GM18868 (cell line): ENCODE results near the gene SERPINB12.

Experiments
- ATAC-seq: cut with Tn5 transposase; IDR thresholded peaks from one replicate; pipeline ENCODE4 v1.9.1; 2021; ENCODE audit warnings: mild to moderate bottlenecking, moderate library complexity; ENCODE audit not compliant: unreplicated experiment

The SERPINB12 gene

DNA sequence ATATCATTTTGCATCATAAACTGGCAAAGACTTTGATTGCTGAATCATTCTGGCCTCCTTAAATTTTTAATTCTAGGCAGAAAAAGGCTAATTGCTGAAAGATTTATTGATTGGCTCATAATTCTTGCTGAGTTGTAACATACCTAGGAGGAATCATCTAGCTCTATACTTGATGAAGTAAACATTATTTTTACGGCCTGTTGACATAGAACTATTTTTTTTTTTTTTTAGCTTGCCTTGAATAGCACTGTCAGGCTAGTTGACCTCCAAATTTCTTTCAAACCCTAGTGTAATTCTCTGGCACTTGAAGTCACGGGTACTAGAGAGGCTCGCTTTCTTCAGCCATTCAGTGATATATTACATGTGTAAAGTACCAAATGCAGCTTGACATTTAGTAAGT, 2.8 kb downstream of the SERPINB12 start:
- no peak for ATAC-seq

DNA sequence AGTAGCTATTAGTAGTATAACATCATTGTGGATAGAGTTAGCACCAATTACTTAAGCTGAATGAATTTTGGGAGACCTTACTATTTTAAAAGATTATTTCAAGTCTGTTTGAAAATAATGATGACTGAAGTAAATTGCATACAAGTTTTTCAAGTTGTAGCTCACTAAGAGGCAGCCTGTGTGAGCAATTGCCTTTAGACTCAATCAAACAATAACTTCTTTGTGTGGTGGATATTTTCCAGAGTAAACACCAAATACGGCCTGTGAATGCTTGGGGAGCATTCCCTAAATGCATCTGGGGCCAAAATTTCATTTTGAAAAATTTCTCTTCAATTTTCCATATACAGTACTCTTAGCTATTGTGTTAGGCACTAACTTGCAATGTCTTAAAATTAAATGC, 7.9 kb downstream of the SERPINB12 start:
- no peak for ATAC-seq

DNA sequence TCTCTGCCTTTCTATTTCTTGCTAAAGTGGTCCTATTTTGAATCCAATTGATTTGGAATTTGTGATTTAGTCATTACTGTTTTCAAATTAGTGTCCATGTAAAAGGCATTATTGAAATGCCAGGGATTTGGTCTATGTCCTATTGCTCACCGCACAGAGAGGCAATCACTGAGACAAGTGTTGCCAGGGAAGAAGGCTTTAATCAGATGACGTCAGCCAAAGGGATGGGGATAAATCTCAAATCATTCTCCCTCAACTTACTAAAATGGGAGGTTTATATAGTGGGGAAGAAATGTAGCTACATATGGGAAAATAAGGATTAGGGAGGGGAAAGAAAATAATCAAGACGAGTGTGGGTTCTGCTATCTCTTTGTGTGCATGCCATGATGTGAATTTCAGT, 9.6 kb downstream of the SERPINB12 start:
- no peak for ATAC-seq

DNA sequence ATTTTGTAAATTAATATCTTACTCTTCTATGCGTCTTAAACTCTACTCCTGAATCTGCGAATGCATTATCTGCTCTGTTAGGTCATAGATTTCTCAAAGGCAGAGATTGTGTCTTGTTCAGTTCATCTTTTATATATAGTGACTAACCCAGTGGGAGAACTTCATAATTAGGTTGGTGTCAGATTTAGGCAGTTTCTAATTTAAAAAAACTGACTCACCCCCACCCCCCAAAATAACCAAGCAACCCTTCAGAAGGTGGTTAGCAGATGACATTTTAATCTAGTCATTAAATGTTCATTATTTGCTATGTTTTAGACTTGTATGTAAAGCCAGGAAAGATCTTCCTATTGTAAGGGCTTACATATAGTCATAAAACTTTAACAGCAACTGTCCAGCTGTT, 10.4 kb downstream of the SERPINB12 start:
- ATAC-seq, result no peak

- no peak for ATAC-seq
These were observed 10.9 kb downstream of the SERPINB12 start for GRCh38 chr18:63553081-63553480.

GRCh38 chr18:63559567-63560491, 17.7 kb downstream of the SERPINB12 start:
- ATAC-seq, result no peak

DNA sequence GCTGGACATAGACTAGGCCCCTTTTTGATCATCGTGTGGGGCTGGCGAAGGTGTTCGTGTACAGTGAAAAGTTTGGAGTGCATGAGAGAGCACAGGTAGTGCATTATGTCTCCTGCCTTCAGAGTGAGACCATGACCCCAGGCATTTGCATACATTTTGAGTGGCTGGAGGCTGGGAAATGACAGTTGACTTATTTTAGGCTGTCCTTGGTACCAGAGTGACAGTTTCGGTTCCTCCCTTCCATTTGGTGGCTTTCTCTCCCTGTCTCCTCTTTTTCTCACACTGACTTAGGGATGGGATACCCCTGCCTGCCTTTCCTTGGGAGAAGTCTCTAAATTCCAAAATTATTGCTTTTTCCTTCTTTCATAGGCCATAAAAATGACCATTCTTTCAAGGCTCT, 20.1 kb downstream of the SERPINB12 start:
- ATAC-seq, result peak; percentile 79

GRCh38 chr18:63564021-63564420, 21.9 kb downstream of the SERPINB12 start:
- ATAC-seq, result no peak

DNA sequence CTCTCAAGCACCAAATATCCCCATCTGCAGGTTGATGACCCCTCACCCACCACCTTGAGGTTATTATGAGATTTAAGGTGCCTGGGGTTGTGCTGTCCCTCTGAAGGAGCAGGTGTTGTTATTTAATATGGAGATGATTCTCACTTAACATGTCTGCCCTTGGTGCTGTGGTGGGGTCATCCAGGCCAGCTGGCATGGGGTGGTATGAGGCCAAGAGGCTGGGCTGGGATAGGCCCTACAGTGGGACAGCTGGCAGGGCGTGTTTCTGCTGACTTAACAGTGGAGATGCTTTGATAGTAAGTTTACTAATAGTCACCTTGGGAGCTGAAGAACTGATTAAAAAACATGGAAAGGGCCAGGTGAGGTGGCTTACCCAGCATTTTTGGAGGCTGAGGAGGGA, 22.4 kb downstream of the SERPINB12 start:
- ATAC-seq, result no peak

- no peak for ATAC-seq
These were observed 25.1 kb downstream of the SERPINB12 start for GRCh38 chr18:63567276-63567675.

- ATAC-seq, result no peak
These were observed 25.7 kb downstream of the SERPINB12 start for GRCh38 chr18:63567825-63568224.

DNA sequence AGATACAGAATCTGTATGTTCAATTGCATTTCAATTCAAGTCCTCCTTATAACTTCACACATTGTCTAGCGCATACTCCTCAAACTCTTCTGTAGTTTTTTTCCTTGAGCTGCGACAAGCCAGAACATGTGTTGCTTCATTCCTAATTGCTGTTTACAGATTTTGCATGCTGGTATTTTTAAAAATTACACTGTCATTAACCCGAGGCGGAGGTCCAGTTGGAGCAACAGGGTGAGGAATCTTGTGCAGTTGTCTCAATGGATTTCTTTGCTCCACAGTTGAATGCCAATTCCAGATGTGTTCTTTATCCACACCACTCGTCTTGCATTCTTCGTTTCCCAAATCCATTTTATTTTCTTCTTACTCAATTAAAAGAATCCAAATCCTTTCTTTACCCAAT, 28.6 kb downstream of the SERPINB12 start:
- no peak for ATAC-seq

DNA sequence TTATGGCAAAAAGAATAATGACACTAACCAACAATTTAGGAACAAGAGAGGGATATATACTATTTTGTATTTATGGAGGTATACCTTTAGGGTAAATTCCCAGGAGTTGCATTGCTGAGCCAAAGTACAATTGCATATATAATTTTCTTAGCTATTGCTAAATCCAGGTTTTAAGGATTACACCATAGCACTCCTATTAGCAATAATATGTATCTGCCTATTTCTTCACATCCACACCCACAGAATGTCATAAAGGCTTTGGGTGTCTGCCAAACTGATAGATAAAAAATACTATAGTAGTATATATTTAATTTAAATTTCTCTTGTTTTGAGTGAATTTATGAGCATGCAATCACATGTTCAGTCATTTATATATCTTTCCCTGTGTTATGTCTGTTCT, 33.5 kb downstream of the SERPINB12 start:
- no peak for ATAC-seq

- ATAC-seq, result peak; percentile 83
These were observed 36.3 kb downstream of the SERPINB12 start for GRCh38 chr18:63578357-63578958.

DNA sequence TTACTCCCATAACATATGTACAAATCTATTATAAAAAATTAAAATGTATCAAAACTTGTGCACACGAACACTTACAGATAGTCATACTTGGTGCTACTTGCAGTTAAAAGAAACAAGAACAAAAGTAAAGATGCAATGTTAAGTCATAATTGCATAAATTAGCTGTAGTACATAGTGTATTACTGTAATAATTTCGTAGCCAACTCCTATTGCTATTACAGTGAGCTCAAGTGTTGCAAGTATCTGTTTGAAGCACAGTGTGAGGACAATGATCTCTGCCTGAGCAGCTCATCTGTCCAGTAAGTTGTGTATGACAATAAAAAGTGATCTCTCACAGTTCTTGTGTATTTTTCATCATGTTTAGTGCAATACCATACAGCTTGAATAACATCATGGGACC, 37.4 kb downstream of the SERPINB12 start:
- no peak for ATAC-seq

GRCh38 chr18:63585988-63586387, 43.8 kb downstream of the SERPINB12 start:
- no peak for ATAC-seq

DNA sequence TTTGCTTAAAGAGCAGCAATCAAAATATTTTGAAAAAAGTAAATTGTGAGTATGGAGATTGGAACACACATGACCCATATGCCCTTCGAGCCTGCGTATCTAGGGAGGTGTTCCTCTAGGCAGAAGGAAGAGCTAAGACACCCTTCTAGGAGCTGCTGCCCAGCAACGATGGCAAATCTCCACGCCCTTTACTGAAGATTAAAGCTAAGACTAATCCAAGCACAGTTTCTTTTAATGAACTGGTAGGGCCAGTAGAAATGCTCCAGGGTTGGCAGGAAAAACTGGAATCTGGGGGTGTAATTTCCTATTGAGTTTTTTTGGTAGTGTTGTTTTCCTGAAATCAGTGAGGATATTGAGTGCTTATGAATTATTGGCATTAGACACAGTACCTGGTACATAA, 44.3 kb downstream of the SERPINB12 start:
- ATAC-seq, result no peak

DNA sequence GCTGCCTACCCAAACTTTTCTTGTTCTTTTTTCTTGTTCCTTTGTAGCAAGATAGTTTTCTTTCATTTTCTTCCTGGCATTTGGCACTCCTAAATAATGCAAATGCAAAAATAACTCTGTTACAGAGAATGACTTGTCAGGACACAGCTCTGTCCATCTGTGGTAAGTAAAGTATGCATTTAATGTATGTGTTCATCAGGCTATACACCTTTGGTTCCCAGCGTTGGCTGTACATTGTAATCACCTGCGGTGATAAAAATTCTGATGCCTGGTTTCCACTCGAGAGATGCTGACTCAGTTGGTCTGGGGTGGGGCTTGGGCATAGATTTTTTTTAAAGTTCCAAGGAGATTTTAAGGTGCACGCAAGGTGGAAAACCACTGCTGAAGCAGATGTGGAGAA, 44.8 kb downstream of the SERPINB12 start, which contains the start of gene SERPINB13:
SERPINB13 (plus strand) TSS at position 378 of the 400 bp plus-strand sequence. CDS start 1,325 bp downstream, outside the sequence.
- ATAC-seq, result no peak

- no peak for ATAC-seq
These were observed 46.7 kb downstream of the SERPINB12 start for GRCh38 chr18:63588909-63589308.

- no peak for ATAC-seq
These were observed 48.2 kb downstream of the SERPINB12 start for GRCh38 chr18:63590373-63590772.

- no peak for ATAC-seq
These were observed 49.0 kb downstream of the SERPINB12 start for GRCh38 chr18:63590966-63591695.

GRCh38 chr18:63591725-63592124, 49.6 kb downstream of the SERPINB12 start:
- no peak for ATAC-seq
